HEK293 (cell line): Measurements from ENCODE around the gene RPRD1B.

Experiments
- CTCF ChIA-PET: fragments of 350-600 bp; formaldehyde crosslinking; extraction: SDS; loops from one replicate; lab custom pipeline; 2021; ENCODE audit warnings: antibody characterized with exemption; lab: Yijun Ruan, JAX
- POLR2A ChIA-PET: fragments of 300-600 bp; formaldehyde crosslinking; extraction: SDS; loops from one replicate; lab custom pipeline; 2020; ENCODE audit warnings: antibody characterized with exemption, inconsistent platforms; lab: Yijun Ruan, JAX
- H3K27ac ChIP-seq: fragments of 200-500 bp; sonication (Bioruptor generic); 2 replicates; pipeline ENCODE4 v1.5.1; 2014; ENCODE audit warnings: low read depth, low read length, control low read depth, inconsistent platforms; ENCODE audit errors: extremely low read depth
- H3K36me3 ChIP-seq, 2 experiments: fragments of 200-500 bp in 1 of 2; sonication (Bioruptor generic) in 1 of 2; 1 replicate in 1 of 2; 2 replicates in 1 of 2; pipeline ENCODE4 v1.5.1; 2014 to 2017; ENCODE audit warnings: inconsistent platforms in 2 of 2, low read length in 2 of 2; ENCODE audit not compliant: control insufficient read depth in 2 of 2, insufficient read depth in 1 of 2
- H3K4me1 ChIP-seq: fragments of 200-500 bp; sonication (Bioruptor generic); 2 replicates; pipeline ENCODE4 v1.5.1; 2014; ENCODE audit warnings: mild to moderate bottlenecking, low read length, inconsistent platforms; ENCODE audit not compliant: control insufficient read depth, insufficient read depth
- H3K4me3 ChIP-seq: 2 replicates; pipeline ENCODE4 v1.5.1; 2011; ENCODE audit warnings: low read depth, mild to moderate bottlenecking, control low read depth, low read length, moderate library complexity
- H3K9me3 ChIP-seq: fragments of 200-500 bp; sonication (Bioruptor generic); 2 replicates; pipeline ENCODE4 v1.5.1; 2014; ENCODE audit warnings: low read depth, low read length, inconsistent platforms; ENCODE audit not compliant: control insufficient read depth, insufficient read depth
- OSR2 ChIP-seq: fragments of 450-650 bp; formaldehyde crosslinking; IDR thresholded peaks from 2 replicates; pipeline ENCODE4 v1.5.1; 2016; ENCODE audit warnings: missing biosample characterization, missing genetic modification characterization
- PRDM2 ChIP-seq: fragments of 450-650 bp; formaldehyde crosslinking; IDR thresholded peaks from 2 replicates; pipeline ENCODE4 v1.5.1; 2016; ENCODE audit warnings: missing biosample characterization, missing genetic modification characterization, borderline replicate concordance
- SP2 ChIP-seq: fragments of 450-650 bp; formaldehyde crosslinking; IDR thresholded peaks from 2 replicates; pipeline ENCODE4 v1.5.1; 2016; ENCODE audit warnings: missing biosample characterization, missing genetic modification characterization
- TCF7L2 ChIP-seq: IDR thresholded peaks from 2 replicates; pipeline ENCODE4 v1.6.1; 2011; ENCODE audit warnings: low read depth, mild to moderate bottlenecking, inconsistent platforms, low read length, moderate library complexity, borderline replicate concordance
- WT1 ChIP-seq: fragments of 450-650 bp; formaldehyde crosslinking; IDR thresholded peaks from 2 replicates; pipeline ENCODE4 v1.5.1; 2016; ENCODE audit warnings: missing biosample characterization, missing genetic modification characterization
- YY2 ChIP-seq: fragments of 450-650 bp; formaldehyde crosslinking; IDR thresholded peaks from 2 replicates; pipeline ENCODE4 v1.5.1; 2016; ENCODE audit warnings: missing biosample characterization, missing genetic modification characterization
- ZBTB8A ChIP-seq: fragments of 450-650 bp; formaldehyde crosslinking; IDR thresholded peaks from 2 replicates; pipeline ENCODE4 v1.5.1; 2016; ENCODE audit warnings: missing biosample characterization, missing genetic modification characterization
- ZNF2 ChIP-seq: fragments of 450-650 bp; formaldehyde crosslinking; IDR thresholded peaks from 2 replicates; pipeline ENCODE4 v1.5.1; 2016; ENCODE audit warnings: missing biosample characterization, missing genetic modification characterization
- ZNF239 ChIP-seq: fragments of 450-650 bp; formaldehyde crosslinking; IDR thresholded peaks from 2 replicates; pipeline ENCODE4 v1.5.1; 2016; ENCODE audit warnings: missing biosample characterization, missing genetic modification characterization
- ZNF362 ChIP-seq: fragments of 450-650 bp; formaldehyde crosslinking; IDR thresholded peaks from 2 replicates; pipeline ENCODE4 v1.5.1; 2016; ENCODE audit warnings: missing biosample characterization, missing genetic modification characterization
- ZNF416 ChIP-seq: fragments of 450-650 bp; formaldehyde crosslinking; IDR thresholded peaks from 2 replicates; pipeline ENCODE4 v1.5.1; 2016; ENCODE audit warnings: missing biosample characterization, missing genetic modification characterization
- ZNF561 ChIP-seq: fragments of 450-650 bp; IDR thresholded peaks from 2 replicates; pipeline ENCODE4 v1.5.1; 2018; ENCODE audit warnings: missing biosample characterization, missing genetic modification characterization, borderline replicate concordance
- ZNF580 ChIP-seq: fragments of 450-650 bp; formaldehyde crosslinking; IDR thresholded peaks from 2 replicates; pipeline ENCODE4 v1.5.1; 2016; ENCODE audit warnings: missing biosample characterization, missing genetic modification characterization
- ZNF610 ChIP-seq: fragments of 450-650 bp; formaldehyde crosslinking; IDR thresholded peaks from 2 replicates; pipeline ENCODE4 v1.5.1; 2016; ENCODE audit warnings: missing biosample characterization, missing genetic modification characterization, borderline replicate concordance
- ZNF621 ChIP-seq: fragments of 450-650 bp; formaldehyde crosslinking; IDR thresholded peaks from 2 replicates; pipeline ENCODE4 v1.5.1; 2017; ENCODE audit warnings: missing biosample characterization, missing genetic modification characterization
- ZNF664 ChIP-seq: fragments of 450-650 bp; formaldehyde crosslinking; IDR thresholded peaks from 2 replicates; pipeline ENCODE4 v1.5.1; 2016; ENCODE audit warnings: missing biosample characterization, missing genetic modification characterization
- ZNF768 ChIP-seq: fragments of 450-650 bp; formaldehyde crosslinking; IDR thresholded peaks from 2 replicates; pipeline ENCODE4 v1.5.1; 2018; ENCODE audit warnings: missing biosample characterization, mild to moderate bottlenecking, missing genetic modification characterization
- ZSCAN16 ChIP-seq: fragments of 450-650 bp; formaldehyde crosslinking; IDR thresholded peaks from 2 replicates; pipeline ENCODE4 v1.5.1; 2016; ENCODE audit warnings: missing biosample characterization, missing genetic modification characterization
- ZSCAN30 ChIP-seq: fragments of 450-650 bp; IDR thresholded peaks from 2 replicates; pipeline ENCODE4 v1.5.1; 2018; ENCODE audit warnings: missing biosample characterization, mild to moderate bottlenecking, missing genetic modification characterization, moderate library complexity
- TF ChIP-seq, protein P1 (sequence below): IDR thresholded peaks from 2 replicates; pipeline ENCODE4 v1.6.1; 2011; ENCODE audit warnings: mild to moderate bottlenecking, low read depth, low read length, borderline replicate concordance
- TF ChIP-seq, protein P2 (sequence below): fragments of 450-650 bp; formaldehyde crosslinking; IDR thresholded peaks from 2 replicates; pipeline ENCODE4 v1.5.1; 2016; ENCODE audit warnings: missing biosample characterization, missing genetic modification characterization
- TF ChIP-seq, protein P3 (sequence below): fragments of 450-650 bp; IDR thresholded peaks from 2 replicates; pipeline ENCODE4 v1.5.1; 2018; ENCODE audit warnings: missing biosample characterization, missing genetic modification characterization
- TF ChIP-seq, protein P4 (sequence below): fragments of 450-650 bp; formaldehyde crosslinking; conservative IDR thresholded peaks from 2 replicates; pipeline ENCODE4 v1.5.1; 2016; ENCODE audit warnings: low read depth, missing biosample characterization, missing genetic modification characterization

Gene RPRD1B

DNA sequence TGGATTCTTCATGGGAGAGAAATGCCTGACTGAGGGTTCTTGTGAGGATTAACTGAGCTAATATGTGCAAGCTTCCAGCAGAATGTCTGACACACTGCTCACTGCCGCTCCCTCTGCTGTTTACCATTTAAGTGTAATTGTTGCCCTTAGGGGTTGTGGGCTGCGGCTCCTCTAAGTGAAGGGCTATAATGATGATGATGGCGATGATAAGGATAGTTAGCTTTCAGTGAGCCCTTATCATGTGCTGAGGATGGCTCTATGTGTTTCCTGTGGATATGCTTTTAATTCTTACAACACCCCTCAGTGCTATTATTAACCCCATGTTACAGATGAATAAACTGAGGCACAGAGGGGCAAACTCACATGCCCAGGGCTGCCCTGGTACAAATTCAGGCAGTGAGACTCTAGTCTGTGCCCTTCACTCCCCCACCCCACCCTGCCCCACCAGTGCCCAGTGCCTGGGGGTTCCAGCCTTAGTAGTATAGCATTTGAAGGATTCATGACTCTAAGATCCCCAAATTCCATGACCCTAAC is 98.1 kb downstream of the RPRD1B start:
- POLR2A ChIA-PET: interaction anchor here (1.0 to 1.6 kb wide), 2 partner anchors 8 to 12 kb away, joined by 3 to 4 read pairs; no protein-coding TSS in a partner anchor
- no peaks in the 10 kb centered on the region for H3K36me3 ChIP-seq
- H3K4me3 ChIP-seq: no peak overlapping the region
- H3K9me3 ChIP-seq: no peaks in the 10 kb centered on the region
- H3K4me1 ChIP-seq: 0 out of 2 replicates have a peak, but pooled peaks cover 4% of the 10 kb centered on the region
- H3K27ac ChIP-seq: no peak overlapping the region
- CTCF ChIA-PET: interaction anchor here (0.6 to 2.0 kb wide), 6 partner anchors 8 to 74 kb away, joined by 4 to 8 read pairs (median 4); no protein-coding TSS in a partner anchor
- no peak for TF ChIP-seq ZNF239
- no peak for TF ChIP-seq ZNF580 (tag by site-specific recombination)
- TF ChIP-seq, protein P1, sequence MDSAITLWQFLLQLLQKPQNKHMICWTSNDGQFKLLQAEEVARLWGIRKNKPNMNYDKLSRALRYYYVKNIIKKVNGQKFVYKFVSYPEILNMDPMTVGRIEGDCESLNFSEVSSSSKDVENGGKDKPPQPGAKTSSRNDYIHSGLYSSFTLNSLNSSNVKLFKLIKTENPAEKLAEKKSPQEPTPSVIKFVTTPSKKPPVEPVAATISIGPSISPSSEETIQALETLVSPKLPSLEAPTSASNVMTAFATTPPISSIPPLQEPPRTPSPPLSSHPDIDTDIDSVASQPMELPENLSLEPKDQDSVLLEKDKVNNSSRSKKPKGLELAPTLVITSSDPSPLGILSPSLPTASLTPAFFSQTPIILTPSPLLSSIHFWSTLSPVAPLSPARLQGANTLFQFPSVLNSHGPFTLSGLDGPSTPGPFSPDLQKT: no peak
- TF ChIP-seq ZNF621 (tag by site-specific recombination): no peak
- TF ChIP-seq ZNF362 (tag by site-specific recombination): no peak
- TF ChIP-seq TCF7L2: peak; percentile 65; the same call in 1 of the 2 replicates
- no peak for TF ChIP-seq ZNF416 (tag by site-specific recombination)
- TF ChIP-seq ZNF664 (tag by site-specific recombination): peak; percentile 81; the same call in 1 of the 2 replicates
- TF ChIP-seq ZSCAN16: no peak
- TF ChIP-seq ZBTB8A (tag by site-specific recombination): peak; percentile 70
- TF ChIP-seq ZNF2: no peak
- no peak for TF ChIP-seq YY2 (tag by site-specific recombination)
- no peak for TF ChIP-seq SP2 (tag by site-specific recombination)
- TF ChIP-seq ZNF561: no peak
- TF ChIP-seq, protein P2, sequence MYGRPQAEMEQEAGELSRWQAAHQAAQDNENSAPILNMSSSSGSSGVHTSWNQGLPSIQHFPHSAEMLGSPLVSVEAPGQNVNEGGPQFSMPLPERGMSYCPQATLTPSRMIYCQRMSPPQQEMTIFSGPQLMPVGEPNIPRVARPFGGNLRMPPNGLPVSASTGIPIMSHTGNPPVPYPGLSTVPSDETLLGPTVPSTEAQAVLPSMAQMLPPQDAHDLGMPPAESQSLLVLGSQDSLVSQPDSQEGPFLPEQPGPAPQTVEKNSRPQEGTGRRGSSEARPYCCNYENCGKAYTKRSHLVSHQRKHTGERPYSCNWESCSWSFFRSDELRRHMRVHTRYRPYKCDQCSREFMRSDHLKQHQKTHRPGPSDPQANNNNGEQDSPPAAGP (tag by site-specific recombination): no peak
- TF ChIP-seq WT1 (tag by site-specific recombination): peak; percentile 57
- peak; percentile 90; the same call in 1 of the 2 replicates for TF ChIP-seq ZNF610
- peak; percentile 53; the same call in 1 of the 2 replicates for TF ChIP-seq OSR2
- TF ChIP-seq, protein P3, sequence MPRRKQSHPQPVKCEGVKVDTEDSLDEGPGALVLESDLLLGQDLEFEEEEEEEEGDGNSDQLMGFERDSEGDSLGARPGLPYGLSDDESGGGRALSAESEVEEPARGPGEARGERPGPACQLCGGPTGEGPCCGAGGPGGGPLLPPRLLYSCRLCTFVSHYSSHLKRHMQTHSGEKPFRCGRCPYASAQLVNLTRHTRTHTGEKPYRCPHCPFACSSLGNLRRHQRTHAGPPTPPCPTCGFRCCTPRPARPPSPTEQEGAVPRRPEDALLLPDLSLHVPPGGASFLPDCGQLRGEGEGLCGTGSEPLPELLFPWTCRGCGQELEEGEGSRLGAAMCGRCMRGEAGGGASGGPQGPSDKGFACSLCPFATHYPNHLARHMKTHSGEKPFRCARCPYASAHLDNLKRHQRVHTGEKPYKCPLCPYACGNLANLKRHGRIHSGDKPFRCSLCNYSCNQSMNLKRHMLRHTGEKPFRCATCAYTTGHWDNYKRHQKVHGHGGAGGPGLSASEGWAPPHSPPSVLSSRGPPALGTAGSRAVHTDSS (tag by site-specific recombination): peak; percentile 15; the same call in 1 of the 2 replicates
- no peak for TF ChIP-seq ZNF768 (tag by site-specific recombination)
- no peak for TF ChIP-seq ZSCAN30
- TF ChIP-seq, protein P4, sequence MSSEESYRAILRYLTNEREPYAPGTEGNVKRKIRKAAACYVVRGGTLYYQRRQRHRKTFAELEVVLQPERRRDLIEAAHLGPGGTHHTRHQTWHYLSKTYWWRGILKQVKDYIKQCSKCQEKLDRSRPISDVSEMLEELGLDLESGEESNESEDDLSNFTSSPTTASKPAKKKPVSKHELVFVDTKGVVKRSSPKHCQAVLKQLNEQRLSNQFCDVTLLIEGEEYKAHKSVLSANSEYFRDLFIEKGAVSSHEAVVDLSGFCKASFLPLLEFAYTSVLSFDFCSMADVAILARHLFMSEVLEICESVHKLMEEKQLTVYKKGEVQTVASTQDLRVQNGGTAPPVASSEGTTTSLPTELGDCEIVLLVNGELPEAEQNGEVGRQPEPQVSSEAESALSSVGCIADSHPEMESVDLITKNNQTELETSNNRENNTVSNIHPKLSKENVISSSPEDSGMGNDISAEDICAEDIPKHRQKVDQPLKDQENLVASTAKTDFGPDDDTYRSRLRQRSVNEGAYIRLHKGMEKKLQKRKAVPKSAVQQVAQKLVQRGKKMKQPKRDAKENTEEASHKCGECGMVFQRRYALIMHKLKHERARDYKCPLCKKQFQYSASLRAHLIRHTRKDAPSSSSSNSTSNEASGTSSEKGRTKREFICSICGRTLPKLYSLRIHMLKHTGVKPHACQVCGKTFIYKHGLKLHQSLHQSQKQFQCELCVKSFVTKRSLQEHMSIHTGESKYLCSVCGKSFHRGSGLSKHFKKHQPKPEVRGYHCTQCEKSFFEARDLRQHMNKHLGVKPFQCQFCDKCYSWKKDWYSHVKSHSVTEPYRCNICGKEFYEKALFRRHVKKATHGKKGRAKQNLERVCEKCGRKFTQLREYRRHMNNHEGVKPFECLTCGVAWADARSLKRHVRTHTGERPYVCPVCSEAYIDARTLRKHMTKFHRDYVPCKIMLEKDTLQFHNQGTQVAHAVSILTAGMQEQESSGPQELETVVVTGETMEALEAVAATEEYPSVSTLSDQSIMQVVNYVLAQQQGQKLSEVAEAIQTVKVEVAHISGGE (tag by site-specific recombination): no peak
- TF ChIP-seq PRDM2 (tag by site-specific recombination): no peak
